Mesenchymal stem cell (in vitro differentiated cells and primary cell): Measurements from ENCODE around the gene OR10H4.
"Not testable (repeated sequence)": the region's sequence is repeated elsewhere in the genome, so short reads cannot be mapped to it uniquely, and the experiment has no call there.

Experiments used
- DNase-seq: peaks from one replicate; pipeline ENCODE4 v3.0.0-alpha.2; 2013
- H2AFZ ChIP-seq: one replicate; pipeline ENCODE4 v1.6.1; 2013; ENCODE audit warnings: low read depth, mild to moderate bottlenecking, control low read depth, inconsistent platforms, low read length, moderate library complexity
- H2AK5ac ChIP-seq: 2 replicates; pipeline ENCODE4 v1.6.1; 2013; ENCODE audit warnings: low read length, moderate library complexity, mild to moderate bottlenecking, inconsistent platforms; ENCODE audit not compliant: severe bottlenecking
- H2BK120ac ChIP-seq: one replicate; pipeline ENCODE4 v1.6.1; 2013; ENCODE audit warnings: low read depth, mild to moderate bottlenecking, inconsistent platforms, low read length, moderate library complexity
- H2BK12ac ChIP-seq, 2 experiments: one replicate each; pipeline ENCODE4 v1.6.1; 2013; ENCODE audit warnings: inconsistent platforms in 2 of 2, low read length in 2 of 2, mild to moderate bottlenecking in 2 of 2, moderate library complexity in 2 of 2, control low read depth in 1 of 2
- H2BK15ac ChIP-seq: one replicate; pipeline ENCODE4 v1.6.1; 2013; ENCODE audit warnings: mild to moderate bottlenecking, low read depth, inconsistent platforms; ENCODE audit not compliant: poor library complexity, severe bottlenecking
- H2BK5ac ChIP-seq: 2 replicates; pipeline ENCODE4 v1.6.1; 2013; ENCODE audit warnings: low read depth, mild to moderate bottlenecking, low read length, control low read depth, inconsistent platforms; ENCODE audit not compliant: poor library complexity, severe bottlenecking
- H3K14ac ChIP-seq, 2 experiments: one replicate each; pipeline ENCODE4 v1.6.1; 2013; ENCODE audit warnings: inconsistent platforms in 2 of 2, low read length in 2 of 2, control low read depth in 1 of 2, mild to moderate bottlenecking in 1 of 2, moderate library complexity in 1 of 2
- H3K18ac ChIP-seq, 2 experiments: one replicate each; pipeline ENCODE4 v1.6.1; 2013; ENCODE audit warnings: inconsistent platforms in 2 of 2, low read length in 2 of 2, control low read depth in 1 of 2, low read depth in 1 of 2, mild to moderate bottlenecking in 1 of 2
- H3K23ac ChIP-seq, 2 experiments: one replicate each; pipeline ENCODE4 v1.6.1; 2013; ENCODE audit warnings: inconsistent platforms in 2 of 2, low read length in 2 of 2, mild to moderate bottlenecking in 2 of 2, moderate library complexity in 2 of 2, control low read depth in 1 of 2
- H3K27ac ChIP-seq: 2 replicates; pipeline ENCODE4 v1.5.1; 2013; ENCODE audit warnings: mild to moderate bottlenecking, moderate library complexity, low read length, control low read depth, inconsistent platforms; ENCODE audit not compliant: poor library complexity, severe bottlenecking
- H3K27me3 ChIP-seq, 2 experiments: 2 replicates each; pipeline versions ENCODE4 v1.6.1 to v1.7.0; 2013; ENCODE audit warnings: low read length in 2 of 2, mild to moderate bottlenecking in 2 of 2, moderate library complexity in 2 of 2, control low read depth in 1 of 2, inconsistent platforms in 1 of 2; ENCODE audit not compliant: control insufficient read depth in 1 of 2, insufficient read depth in 1 of 2
- H3K36me3 ChIP-seq, 2 experiments: 2 replicates each; pipeline versions ENCODE4 v1.6.1 to v1.7.0; 2013; ENCODE audit warnings: low read length in 2 of 2, control low read depth in 1 of 2, inconsistent platforms in 1 of 2, low read depth in 1 of 2, mild to moderate bottlenecking in 1 of 2; ENCODE audit not compliant: insufficient read depth in 2 of 2, control insufficient read depth in 1 of 2
- H3K4ac ChIP-seq, 2 experiments: one replicate each; pipeline ENCODE4 v1.6.1; 2013; ENCODE audit warnings: inconsistent platforms in 2 of 2, low read length in 2 of 2, mild to moderate bottlenecking in 2 of 2, moderate library complexity in 2 of 2, control low read depth in 1 of 2, low read depth in 1 of 2
- H3K4me1 ChIP-seq: 2 replicates; pipeline ENCODE4 v1.6.1; 2013; ENCODE audit warnings: low read depth, low read length, control low read depth; ENCODE audit not compliant: control insufficient read depth, insufficient read depth
- H3K4me2 ChIP-seq: 2 replicates; pipeline ENCODE4 v1.6.1; 2013; ENCODE audit warnings: low read length, mild to moderate bottlenecking, inconsistent platforms; ENCODE audit not compliant: poor library complexity, severe bottlenecking
- H3K4me3 ChIP-seq, 2 experiments: 2 replicates each; pipeline versions ENCODE4 v1.5.1 to v1.7.0; 2013; ENCODE audit warnings: low read length in 2 of 2, mild to moderate bottlenecking in 2 of 2, control low read depth in 1 of 2, low read depth in 1 of 2; ENCODE audit not compliant: insufficient read depth in 1 of 2
- H3K79me1 ChIP-seq: replicated peaks from 2 replicates; pipeline ENCODE4 v1.6.1; 2013; ENCODE audit warnings: mild to moderate bottlenecking, control low read depth, low read length, inconsistent platforms; ENCODE audit not compliant: poor library complexity, severe bottlenecking
- H3K9ac ChIP-seq: 2 replicates; pipeline ENCODE4 v1.7.0; 2013; ENCODE audit warnings: mild to moderate bottlenecking, low read length, moderate library complexity
- H3K9me3 ChIP-seq: 2 replicates; pipeline ENCODE4 v1.7.0; 2013; ENCODE audit warnings: mild to moderate bottlenecking, low read length; ENCODE audit not compliant: control insufficient read depth
- H4K8ac ChIP-seq: one replicate; pipeline ENCODE4 v1.6.1; 2013; ENCODE audit warnings: inconsistent platforms, mild to moderate bottlenecking, low read length, moderate library complexity
- H4K91ac ChIP-seq: one replicate; pipeline ENCODE4 v1.6.1; 2013; ENCODE audit warnings: mild to moderate bottlenecking, low read length, inconsistent platforms
- WGBS: methylation state at CpG from one replicate; pipeline ENCODE4 v1.1.7; 2013; ENCODE audit warnings: mixed read lengths; 5-methylcytosine and 5-hydroxymethylcytosine counted together

Gene OR10H4

GRCh38 chr19:15972043-15972442 is 23.2 kb downstream of the OR10H4 start:
- DNase-seq, H3K79me1 ChIP-seq, H3K4me2 ChIP-seq, H3K36me3 ChIP-seq, H3K9ac ChIP-seq, H2BK120ac ChIP-seq, H4K8ac ChIP-seq, H3K23ac ChIP-seq, H3K18ac ChIP-seq, H3K4me3 ChIP-seq, H2BK5ac ChIP-seq, H2BK15ac ChIP-seq, H3K14ac ChIP-seq, H4K91ac ChIP-seq, H3K27ac ChIP-seq, H2BK12ac ChIP-seq, H3K4me1 ChIP-seq, H2AFZ ChIP-seq, H3K9me3 ChIP-seq, H2AK5ac ChIP-seq, H3K4ac ChIP-seq: not testable (repeated sequence)
- peaks cover 0 to 16% of the 10 kb centered on the region in 2 experiments for H3K27me3 ChIP-seq

DNA sequence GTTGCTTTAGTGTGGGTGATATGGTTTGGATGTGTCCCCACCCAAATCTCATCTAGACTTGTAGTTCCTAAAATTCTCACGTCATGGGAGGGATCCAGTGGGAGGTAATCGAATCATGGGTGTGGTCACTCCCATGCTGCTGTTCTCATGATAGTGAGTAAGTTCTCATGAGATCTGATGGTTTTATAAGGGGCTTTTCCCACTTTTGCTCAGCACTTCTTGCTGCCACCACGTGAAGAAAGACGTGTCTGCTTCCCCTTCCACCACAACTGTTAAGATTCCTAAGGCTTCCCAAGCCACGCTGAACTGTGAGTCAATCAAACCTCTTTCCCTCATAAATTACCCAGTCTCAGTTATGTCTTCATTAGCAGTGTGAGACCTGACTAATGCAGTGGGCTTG is 26.0 kb downstream of the OR10H4 start:
- 54% methylated on average over 5 of the region's 5 CpGs for WGBS
- H2BK120ac ChIP-seq = no peak overlapping the region
- no peak for DNase-seq

DNA sequence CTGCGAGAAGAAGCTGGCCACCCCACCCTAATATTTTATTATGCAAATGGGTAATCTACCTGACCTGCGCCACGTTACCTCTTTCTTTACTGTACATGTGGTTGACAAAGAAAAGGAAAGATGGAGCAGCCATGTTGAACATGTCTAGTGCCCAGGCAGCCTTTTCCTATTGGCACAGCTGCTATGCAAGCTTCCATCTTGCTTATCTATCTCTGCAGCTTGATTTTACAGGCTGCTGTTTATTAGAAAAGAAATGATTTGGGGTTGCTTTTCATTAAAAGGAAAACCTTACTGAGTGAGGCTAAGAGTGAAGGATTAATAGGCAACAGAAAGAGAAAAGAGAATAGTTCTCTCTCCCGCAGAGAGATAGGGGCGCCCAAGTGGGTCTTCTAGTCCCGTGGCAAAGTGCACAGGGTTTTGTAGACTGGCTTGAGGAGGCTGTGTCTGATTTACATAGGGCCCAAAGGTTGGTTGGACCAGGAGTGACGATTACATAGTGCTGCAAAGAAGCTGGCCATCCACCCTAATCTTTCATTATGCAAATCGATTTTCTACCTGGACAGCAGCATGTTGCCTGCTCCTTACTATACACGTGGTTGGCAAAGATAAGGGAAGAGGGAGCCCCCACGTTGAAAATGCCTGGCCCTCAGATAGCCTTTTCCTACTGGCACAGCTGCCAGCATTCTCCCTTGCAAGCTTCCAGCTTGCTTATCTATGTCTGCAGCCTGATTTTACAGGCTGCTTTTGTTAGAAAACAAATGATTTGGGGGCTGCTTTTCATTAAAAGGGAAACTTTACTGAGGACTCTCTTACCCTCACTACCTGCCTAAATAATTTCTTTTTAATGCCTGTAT is 28.3 kb downstream of the OR10H4 start:
- H3K36me3 ChIP-seq = no peaks in the 10 kb centered on the region
- no peak overlapping the region for H3K27ac ChIP-seq
- H4K91ac ChIP-seq = no peak overlapping the region
- no peak overlapping the region for H3K4ac ChIP-seq
- no peaks in the 10 kb centered on the region for H3K79me1 ChIP-seq
- peaks cover 0 to 33% of the 10 kb centered on the region in 2 experiments for H3K27me3 ChIP-seq
- H3K9me3 ChIP-seq = no peaks in the 10 kb centered on the region
- DNase-seq = no peak
- H2BK15ac ChIP-seq = no peak overlapping the region
- no peak overlapping the region for H2BK5ac ChIP-seq
- H2AK5ac ChIP-seq = no peak overlapping the region
- no peak overlapping the region for H3K4me2 ChIP-seq
- no peak overlapping the region for H2BK12ac ChIP-seq
- no peak overlapping the region for H2AFZ ChIP-seq
- no peak overlapping the region for H2BK120ac ChIP-seq
- WGBS = 48% methylated on average over 9 of the region's 10 CpGs
- H3K14ac ChIP-seq = no peak overlapping the region
- H3K4me1 ChIP-seq = no peaks in the 10 kb centered on the region
- H3K23ac ChIP-seq = no peak overlapping the region
- no peak overlapping the region for H3K18ac ChIP-seq
- no peak overlapping the region for H3K4me3 ChIP-seq
- H3K9ac ChIP-seq = no peak overlapping the region
- H4K8ac ChIP-seq = no peak overlapping the region

More for the DNA sequence above, 26.0 kb downstream of the OR10H4 start:
- Histone ChIP-seq H2BK5ac (no peak overlapping the region), H2BK12ac (no peak overlapping the region), H3K27me3 (peaks cover 0 to 33% of the 10 kb centered on the region in 2 experiments), H3K9ac (no peak overlapping the region), H3K23ac (no peak overlapping the region), H3K4ac (no peak overlapping the region), H3K36me3 (no peaks in the 10 kb centered on the region), H2AFZ (no peak overlapping the region), H3K27ac (no peak overlapping the region), H3K4me3 (no peak overlapping the region), H3K14ac (no peak overlapping the region), H3K9me3 (no peaks in the 10 kb centered on the region), H3K18ac (no peak overlapping the region), H3K4me2 (no peak overlapping the region), H2BK15ac (no peak overlapping the region), H4K91ac (no peak overlapping the region), H2AK5ac (no peak overlapping the region), H3K4me1 (no peaks in the 10 kb centered on the region), H3K79me1 (no peaks in the 10 kb centered on the region), H4K8ac (no peak overlapping the region)

DNA sequence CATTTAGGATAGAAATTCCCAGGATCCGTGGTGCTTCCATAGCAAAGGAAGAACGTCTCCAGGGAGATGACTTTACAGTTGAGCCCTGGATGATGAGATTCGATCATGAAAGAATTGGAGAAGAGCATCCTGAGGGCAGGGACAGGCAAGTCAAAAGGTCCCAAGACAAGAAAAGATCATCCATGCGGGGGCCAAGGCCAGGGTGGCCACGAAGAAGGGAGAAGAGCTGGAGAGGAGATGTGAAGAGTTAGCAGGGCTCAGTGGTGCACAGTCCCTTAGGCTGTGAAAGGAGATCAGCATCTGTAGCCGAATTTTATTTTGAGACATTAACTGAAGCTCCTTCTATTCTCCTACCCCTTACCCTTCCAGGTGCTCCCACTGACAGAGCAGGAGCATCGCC is 28.9 kb downstream of the OR10H4 start:
- Histone ChIP-seq H4K8ac (no peak overlapping the region), H4K91ac (no peak overlapping the region), H3K4me1 (no peaks in the 10 kb centered on the region), H3K23ac (no peak overlapping the region), H3K4ac (no peak overlapping the region), H2BK120ac (no peak overlapping the region), H2BK15ac (no peak overlapping the region), H3K79me1 (no peaks in the 10 kb centered on the region), H3K27ac (no peak overlapping the region), H3K4me3 (no peak overlapping the region), H2AFZ (no peak overlapping the region), H3K9ac (no peak overlapping the region), H2AK5ac (no peak overlapping the region), H3K36me3 (no peaks in the 10 kb centered on the region), H2BK5ac (no peak overlapping the region), H3K9me3 (no peaks in the 10 kb centered on the region), H3K4me2 (no peak overlapping the region), H3K14ac (no peak overlapping the region), H3K27me3 (peaks cover 0 to 29% of the 10 kb centered on the region in 2 experiments), H3K18ac (no peak overlapping the region), H2BK12ac (no peak overlapping the region)
- no peak for DNase-seq
- 43% methylated on average over 7 of the region's 7 CpGs for WGBS
